Fibroblast of villous mesenchyme (primary cell): ENCODE results near the gene MCF2L2. TPM values are rescaled to one million over a fixed set of nuclear protein-coding genes. Genes with fewer than 3 reads are reported as not detected.
"Not testable (repeated sequence)": the region's sequence is repeated elsewhere in the genome, so short reads cannot be mapped to it uniquely, and the experiment has no call there.

Source experiments
- DNase-seq: peaks from one replicate; pipeline ENCODE4 v3.0.0-alpha.2; 2010; ENCODE audit warnings: low read depth
- H3K4me3 ChIP-seq: 2 replicates; pipeline ENCODE4 v1.5.1; 2011; ENCODE audit warnings: low read depth, mild to moderate bottlenecking, low read length
- total RNA-seq: library from RNA; depleted of rRNA; stranded (reverse); fragments of >200 nt; gene quantifications from 2 replicates; pipeline ENCODE4 v1.2.3, GENCODE V29; 2012
- TF ChIP-seq, protein P1 (sequence below): IDR thresholded peaks from 2 replicates; pipeline ENCODE4 v1.5.1; 2012; ENCODE audit warnings: low read depth, mild to moderate bottlenecking, low read length; ENCODE audit not compliant: insufficient read depth

The MCF2L2 gene
- total RNA-seq, 1 donor = 0.43 TPM

DNA sequence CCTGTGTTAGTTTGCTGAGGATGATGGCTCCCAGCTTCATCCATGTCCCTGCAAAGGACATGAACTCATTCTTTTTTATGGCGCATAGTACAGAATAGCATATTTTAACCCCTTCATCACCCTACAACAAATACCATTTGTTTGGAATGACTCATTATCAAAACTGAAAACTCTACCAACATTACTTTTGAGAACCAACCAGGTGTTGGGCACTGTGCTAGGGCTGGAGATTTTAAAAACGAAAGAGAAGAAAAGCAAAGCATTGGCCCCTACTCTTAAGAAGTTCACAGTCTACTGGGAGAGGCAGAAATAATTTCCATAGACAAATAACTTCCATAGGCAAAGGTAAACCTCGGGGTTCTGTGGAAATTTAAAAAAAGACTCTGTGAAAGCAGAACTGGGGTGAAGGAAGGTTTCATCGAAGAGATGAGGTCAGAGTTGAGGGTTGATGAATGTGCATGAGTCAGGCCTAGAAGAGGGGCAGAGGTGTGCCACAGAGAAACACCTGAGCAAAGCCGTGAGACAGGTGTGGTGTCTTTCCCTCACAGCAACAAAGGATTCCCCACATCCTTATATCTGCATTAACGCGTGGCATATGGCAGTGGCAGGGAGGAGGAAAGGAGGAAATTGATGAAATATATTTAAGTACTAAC, 51.0 kb downstream of the MCF2L2 start:
- TF ChIP-seq, protein P1, sequence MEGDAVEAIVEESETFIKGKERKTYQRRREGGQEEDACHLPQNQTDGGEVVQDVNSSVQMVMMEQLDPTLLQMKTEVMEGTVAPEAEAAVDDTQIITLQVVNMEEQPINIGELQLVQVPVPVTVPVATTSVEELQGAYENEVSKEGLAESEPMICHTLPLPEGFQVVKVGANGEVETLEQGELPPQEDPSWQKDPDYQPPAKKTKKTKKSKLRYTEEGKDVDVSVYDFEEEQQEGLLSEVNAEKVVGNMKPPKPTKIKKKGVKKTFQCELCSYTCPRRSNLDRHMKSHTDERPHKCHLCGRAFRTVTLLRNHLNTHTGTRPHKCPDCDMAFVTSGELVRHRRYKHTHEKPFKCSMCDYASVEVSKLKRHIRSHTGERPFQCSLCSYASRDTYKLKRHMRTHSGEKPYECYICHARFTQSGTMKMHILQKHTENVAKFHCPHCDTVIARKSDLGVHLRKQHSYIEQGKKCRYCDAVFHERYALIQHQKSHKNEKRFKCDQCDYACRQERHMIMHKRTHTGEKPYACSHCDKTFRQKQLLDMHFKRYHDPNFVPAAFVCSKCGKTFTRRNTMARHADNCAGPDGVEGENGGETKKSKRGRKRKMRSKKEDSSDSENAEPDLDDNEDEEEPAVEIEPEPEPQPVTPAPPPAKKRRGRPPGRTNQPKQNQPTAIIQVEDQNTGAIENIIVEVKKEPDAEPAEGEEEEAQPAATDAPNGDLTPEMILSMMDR = no peak
- no peak overlapping the region for H3K4me3 ChIP-seq
- DNase-seq = no peak

DNA sequence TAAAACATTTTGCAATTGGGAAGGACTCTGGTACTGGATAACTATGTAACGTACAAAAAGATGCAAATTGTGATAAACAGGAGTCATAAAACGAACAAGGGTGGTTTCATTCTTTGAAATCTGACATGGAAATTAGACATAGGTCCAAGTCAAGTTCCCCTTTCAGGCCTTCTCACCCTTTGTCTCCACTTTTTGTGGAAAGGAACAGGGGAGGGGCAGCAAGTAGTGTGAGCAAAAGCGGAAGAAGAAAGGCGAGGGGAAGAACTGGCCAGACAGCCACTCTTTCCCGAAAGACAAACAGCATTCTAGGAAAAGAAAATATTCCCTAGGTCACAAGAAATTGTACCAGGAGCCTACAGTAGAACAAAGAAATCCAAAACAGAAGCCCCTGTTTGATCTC, 52.6 kb downstream of the MCF2L2 start:
- H3K4me3 ChIP-seq = no peak overlapping the region
- TF ChIP-seq, protein P1 = no peak
- no peak for DNase-seq

DNA sequence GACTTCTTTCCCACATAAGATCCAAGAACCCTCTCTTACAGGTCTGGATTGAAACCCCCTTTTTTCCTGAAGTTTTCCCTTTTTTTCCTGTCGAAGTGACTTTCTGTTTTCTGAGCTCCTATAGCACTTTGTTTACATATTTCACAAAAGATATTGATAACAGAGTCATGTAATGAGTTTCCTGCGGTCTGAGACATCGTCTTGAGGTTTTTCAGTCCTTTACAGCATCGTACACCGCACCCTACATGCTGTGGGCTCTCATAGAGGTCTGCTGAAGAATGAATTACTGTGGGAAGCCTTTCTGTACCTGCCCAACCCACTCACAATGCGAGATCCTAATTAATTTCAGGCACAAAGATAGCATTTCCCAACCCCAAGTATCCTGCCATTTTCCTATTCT, 53.1 kb downstream of the MCF2L2 start:
- H3K4me3 ChIP-seq = no peak overlapping the region
- TF ChIP-seq, protein P1 = no peak
- DNase-seq = peak; percentile 88

DNA sequence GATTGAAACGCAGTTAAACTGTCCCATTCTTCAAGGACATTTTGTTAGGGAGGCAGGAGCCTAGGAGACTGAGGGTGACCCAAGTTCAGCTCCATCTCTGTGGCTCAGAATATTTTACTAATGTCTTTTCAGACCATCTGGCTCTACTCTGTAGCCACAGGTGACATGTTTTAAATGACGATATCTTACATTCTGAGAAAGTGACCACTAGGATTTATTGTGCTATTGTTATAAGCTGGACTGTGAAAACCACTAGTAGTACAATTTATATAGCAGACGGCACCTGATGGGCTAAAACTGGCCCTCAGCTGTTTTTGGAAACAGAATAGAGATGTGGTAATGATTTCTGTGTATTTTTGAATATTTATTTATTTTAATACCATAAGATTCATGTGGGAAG, 55.5 kb downstream of the MCF2L2 start:
- no peak for DNase-seq
- TF ChIP-seq, protein P1 = no peak
- H3K4me3 ChIP-seq = no peak overlapping the region

DNA sequence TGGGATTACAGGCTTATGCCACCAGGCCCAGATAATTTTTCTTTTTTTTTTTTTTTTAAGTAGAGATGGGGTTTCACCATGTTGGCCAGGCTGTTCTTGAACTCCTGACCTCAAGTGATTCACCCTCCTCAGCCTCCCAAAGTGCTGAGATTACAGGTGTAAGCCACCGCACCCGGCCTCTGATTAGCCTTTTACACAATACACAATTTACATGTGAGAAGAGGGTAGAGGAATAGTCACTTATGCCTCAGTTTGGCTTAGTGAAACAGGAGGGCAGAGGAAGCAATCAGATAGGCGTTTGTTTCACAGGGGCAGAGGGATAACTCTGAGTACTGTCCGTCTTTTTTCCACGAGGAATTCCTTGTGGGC, 56.8 kb downstream of the MCF2L2 start:
- not testable (repeated sequence) for H3K4me3 ChIP-seq
- peak; percentile 38 for DNase-seq

DNA sequence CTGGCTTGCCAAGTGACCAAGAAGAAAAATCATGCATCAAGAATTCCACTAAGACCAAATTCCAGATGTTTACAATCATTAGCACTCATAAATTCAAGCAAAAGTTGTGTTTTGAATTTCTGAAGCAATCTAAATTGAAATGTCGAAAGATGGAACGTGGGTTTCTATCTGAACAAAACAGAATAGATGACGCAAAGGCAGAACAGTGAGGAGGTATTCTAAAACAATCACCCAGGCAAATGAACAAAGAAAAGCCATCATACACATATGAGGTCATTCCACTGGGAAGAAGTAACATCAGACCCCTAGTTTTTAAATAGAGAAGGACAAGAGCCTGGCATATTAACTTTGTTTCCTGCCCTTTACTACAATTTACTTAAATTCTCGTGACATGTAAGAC, 58.0 kb downstream of the MCF2L2 start:
- DNase-seq = peak; percentile 51
- no peak overlapping the region for H3K4me3 ChIP-seq
- TF ChIP-seq, protein P1 = no peak

DNA sequence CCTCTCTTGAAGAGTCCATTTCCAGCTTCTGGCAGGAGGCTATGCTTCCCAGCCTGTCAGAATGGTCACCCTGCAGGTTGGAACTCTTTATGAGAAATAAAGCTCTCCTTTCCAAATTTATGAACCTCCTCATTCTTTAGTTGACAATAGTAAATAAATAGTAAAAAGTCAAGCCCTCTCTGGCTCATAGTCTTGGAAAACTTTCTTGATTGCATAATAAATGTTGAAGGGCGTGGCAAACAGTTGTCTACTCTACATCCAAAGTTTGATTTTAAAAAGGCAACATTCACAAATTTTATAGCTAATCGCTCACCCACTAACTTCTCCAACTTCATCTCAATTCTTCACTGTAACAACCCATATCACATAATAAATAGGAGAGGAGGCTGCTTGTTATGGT, 58.8 kb downstream of the MCF2L2 start:
- no peak overlapping the region for H3K4me3 ChIP-seq
- TF ChIP-seq, protein P1 = no peak
- peak; percentile 36 for DNase-seq
